ENCODE results near the gene IDE.
"Not testable (repeated sequence)": the region's sequence is repeated elsewhere in the genome, so short reads cannot be mapped to it uniquely, and the experiment has no call there.

Gene IDE

DNA sequence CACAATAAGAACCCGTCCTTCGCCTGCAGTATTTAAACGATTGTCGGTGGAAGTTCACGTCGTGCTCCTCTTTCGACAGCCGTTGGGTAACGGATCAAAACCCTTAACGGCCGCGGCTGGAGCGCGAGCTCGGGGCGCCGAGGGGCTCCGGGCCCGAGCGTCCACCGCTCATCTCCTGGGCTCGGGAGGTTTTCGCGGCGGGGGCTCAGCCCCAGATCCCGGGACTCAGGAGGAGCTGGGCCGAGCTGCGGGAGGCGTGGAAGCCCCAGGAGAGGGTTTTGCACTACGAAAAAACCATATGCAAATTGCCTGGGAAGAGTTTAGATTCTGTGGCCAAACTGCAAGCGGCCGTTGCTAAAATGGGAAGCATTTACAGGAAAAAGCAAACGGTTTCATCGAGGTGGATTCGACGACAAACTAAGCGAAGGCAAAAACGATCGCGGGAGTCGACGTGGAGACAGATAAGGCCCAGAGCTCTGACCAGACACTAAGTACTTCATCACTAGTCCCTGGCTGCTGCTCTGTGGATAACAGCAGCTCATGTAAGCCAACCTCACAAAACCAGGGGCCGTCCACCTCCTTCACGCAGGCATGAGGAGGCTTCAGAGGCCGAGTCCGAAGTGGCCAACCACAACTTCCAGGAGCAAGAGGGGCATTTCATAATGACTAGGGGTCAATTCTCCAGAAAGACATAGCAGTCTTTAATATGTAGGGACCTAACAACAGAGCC, 153.2 kb downstream of the IDE start:
- DNase-seq (ENCODE audit: low read depth in 2 of 3, low spot score in 1 of 3): no peak

DNA sequence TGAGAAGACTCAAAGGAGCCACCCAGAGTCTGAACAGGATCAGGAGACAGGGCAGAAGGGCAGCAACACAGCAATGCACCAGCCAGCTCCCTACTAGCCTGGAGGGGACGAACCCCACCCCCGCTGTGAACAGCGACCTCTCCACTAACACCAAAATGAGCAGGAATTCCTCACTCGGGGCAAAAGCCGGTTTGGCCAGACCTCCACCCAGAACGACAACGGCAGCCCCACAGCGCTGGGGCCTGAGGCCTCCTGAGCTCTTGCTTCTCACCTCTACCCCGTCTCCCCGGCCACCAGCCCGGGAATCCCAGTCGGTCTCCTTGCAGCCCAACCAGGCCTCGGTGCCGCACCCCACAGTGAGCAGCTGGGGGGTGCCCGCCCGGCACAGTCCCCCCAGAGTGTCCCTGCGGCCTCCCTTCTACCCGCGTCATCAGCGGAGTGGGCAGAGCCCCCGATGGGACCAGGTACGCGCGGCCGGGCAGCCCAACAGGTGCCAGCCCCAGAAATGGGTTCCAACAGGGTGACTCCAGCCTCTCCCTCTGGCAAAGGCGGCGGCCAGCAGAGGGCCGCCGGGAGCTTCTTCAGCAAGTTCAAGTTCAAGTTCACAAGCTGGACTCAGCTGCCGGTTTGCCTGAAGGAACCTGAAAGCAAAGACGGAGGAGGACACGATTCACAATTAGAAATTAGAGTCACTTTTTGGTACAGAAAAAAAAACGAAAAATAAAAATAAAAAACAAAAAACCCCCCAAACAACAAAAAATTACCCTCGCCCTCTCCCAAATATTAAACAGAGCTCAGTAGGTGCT, 153.9 kb downstream of the IDE start:
- no peak for DNase-seq (ENCODE audit: low read depth in 2 of 3, low spot score in 1 of 3)

DNA sequence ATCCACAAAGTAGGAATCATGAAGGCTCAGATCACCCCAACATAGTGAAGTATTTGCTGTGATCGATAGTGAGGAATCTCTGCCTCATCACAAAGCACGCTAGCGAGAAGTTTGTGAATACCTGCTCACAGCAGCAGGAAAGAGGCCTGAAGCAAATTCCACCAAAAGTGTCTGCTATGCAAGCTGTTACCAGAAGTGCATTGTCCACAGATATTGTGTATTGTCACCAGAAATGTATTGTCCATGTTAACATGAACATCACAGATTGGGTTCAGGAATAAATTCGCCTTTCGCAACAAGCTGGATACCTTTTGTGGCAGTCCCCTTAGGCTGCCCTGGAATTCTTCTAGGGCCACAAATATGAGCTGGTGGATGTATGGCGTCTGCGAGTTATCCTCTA, 155.0 kb downstream of the IDE start:
- no peak for DNase-seq (ENCODE audit: low read depth in 2 of 3, low spot score in 1 of 3)

DNA sequence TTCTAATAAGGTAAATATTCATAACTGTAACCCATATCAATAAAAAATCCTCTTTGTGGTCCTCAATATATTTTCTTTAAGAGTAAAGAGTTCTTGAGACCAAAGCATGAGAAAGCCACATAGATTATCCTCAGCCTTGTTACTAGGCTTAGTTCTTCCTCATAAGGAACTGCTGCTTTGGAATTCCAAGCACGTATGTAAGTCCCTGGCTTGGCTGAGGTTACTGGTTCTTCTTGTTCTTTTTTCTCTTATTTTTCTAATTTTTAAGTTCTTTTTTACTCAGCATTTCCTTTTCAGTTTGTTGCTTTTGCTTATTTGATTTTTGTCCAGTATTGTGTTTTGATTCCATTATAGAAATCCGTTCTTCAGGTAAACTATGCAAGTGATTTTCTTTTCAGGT, 155.7 kb downstream of the IDE start:
- no peak for DNase-seq (ENCODE audit: low read depth in 2 of 3, low spot score in 1 of 3)

DNA sequence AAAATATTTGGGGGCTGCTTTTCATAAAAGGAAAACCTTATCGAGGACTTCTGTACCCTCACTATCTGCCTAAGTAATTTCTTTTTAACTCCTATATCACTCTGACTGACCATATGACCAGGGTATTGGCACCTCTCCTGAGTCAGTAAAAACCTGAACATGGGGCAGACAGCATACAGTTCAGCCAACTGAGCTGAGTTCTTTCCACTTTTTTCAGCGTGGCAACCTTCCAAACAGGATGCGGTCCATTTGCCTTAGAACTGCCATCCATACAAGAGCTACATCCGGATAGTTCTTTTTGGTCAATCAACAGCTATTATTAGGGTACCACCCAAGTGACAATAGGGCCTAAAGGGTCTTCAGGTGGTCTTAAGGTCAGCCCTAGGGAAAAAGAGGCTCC, 160.4 kb downstream of the IDE start:
- no peak for DNase-seq (ENCODE audit: low read depth in 2 of 3, low spot score in 1 of 3)

DNA sequence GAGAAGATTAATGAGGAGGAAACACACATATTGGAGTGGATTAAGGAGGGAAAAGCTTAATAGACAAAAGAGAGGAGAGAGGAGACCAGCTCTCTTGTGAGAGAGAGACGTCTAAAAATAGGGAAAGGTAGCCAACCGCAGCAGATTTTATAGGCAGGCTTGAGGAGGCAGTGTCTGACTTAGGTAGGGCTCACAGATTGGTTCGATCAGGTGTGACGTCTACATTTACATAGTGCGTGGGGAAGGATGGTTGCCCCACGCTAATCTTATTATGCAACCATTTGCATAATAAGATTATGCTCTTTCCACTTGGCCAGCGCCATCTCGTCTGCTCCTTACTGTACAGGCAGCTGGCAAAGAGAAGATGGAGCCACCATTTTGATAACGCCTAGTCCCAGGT, 160.9 kb downstream of the IDE start:
- DNase-seq (ENCODE audit: low read depth in 2 of 3, low spot score in 1 of 3): no peak

DNA sequence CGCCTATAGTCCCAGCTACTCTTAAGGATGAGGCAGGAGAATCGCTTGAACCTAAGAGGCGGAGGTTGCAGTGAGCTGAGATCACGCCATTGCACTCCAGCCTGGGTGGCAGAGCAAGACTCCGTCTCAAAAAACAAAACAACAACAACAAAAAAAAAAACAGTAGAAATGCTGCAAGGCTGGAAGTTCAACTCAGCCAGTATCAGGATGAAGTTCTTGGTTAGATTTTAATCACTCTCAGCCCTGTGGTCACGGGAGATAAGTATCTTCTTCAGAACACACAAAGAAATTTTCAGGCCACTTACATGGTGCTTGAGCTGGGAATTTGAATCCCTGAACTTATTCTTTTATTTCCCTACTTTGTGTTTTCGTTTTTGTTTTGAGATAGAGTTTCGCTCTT, 162.5 kb downstream of the IDE start:
- DNase-seq (ENCODE audit: low read depth in 2 of 3, low spot score in 1 of 3): no peak

DNA sequence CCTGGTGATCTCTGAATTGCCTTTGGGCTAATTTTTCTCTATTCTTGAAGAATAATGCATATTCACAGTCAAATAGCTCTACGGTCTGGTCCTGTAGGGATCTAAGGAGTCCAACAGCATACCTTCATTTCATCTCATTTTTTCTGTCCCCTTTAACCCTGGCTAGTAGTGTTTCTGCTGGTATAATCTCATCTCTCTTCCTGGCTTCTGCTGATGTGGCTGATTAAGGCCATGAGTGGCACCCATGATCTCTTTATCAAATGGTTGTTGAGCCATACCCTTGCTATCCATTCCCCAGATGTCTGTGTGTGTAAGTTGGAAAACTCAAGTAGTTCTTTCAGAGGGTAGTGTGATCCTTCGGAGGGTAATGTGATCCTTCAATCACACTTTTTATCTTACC, 163.4 kb downstream of the IDE start:
- no peak for DNase-seq (ENCODE audit: low read depth in 2 of 3, low spot score in 1 of 3)

DNA sequence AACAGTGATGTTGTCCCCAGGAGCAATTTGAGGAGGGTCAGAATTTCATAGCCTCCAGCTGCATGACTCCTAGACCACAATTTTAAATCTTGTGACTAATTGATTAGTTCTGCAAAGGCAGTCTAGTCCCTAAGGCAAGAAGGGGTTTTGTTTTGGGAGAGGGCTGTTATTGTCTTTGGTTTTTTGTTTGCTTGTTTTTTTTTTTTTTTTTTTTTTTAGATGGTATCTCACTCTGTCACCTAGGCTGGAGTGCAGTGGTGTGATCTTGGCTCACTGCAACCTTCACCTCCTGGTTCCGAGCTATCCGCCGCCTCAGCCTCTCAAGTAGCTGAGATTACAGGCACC, 165.9 kb downstream of the IDE start:
- DNase-seq (ENCODE audit: low read depth in 2 of 3, low spot score in 1 of 3): no peak

DNA sequence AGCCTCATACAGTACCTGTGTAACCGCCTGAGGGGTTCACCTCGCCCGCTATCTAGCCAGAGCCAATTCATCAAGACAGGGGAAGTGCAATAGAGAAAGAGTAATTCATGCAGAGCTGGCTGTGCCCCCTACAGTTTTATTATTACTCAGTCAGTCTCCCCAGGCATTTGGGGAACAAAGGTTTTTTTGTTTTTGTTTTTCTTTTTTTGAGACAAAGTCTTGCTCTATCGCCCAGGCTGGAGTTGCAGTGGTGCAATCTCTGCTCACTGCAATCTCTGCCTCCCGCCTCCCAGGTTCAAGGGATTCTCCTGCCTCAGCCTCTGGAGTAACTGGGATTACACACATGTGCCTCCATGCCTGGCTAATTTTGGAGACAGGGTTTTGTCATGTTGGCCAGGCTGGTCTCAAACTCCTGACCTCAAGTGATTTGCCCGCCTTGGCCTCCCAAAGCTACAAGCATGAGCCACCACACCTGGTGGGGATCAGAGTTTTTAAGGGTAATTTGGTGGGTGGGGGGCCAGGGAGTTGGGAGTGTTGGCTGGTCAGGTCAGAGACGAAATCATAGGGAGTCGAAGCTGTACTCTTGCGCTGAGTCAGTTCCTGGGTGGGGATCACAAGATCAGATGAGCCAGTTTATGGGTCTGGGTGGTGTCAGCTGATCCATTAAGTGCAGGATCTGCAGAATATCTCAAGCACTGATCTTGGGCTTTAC, 166.4 kb downstream of the IDE start:
- DNase-seq (ENCODE audit: low read depth in 2 of 3, low spot score in 1 of 3): no peak

DNA sequence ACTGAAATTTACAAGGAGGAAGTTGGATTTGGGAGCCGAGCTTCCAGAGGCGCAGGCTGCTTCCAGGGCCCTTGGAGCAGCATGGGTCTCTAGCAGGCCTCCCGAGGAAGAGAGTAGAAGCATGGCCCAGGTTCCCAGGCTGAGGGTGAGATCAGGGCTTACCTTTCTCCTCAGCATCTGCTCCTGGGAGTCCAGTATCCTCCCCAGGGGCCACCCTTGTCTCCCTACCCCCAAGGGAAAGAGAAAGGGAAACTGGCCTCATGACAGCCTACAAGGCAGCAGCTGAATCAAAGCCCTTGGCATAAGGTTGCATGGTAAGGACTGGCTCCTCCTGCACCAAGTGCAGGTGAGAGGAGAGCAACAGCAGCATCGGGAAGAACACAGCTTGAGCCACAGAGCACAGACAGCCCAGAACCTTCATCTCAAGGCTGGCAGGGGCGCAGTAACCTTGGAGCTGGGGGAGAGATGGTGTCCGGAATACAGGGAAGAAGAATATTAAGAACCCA, 168.4 kb downstream of the IDE start:
- no peak for DNase-seq (ENCODE audit: low read depth in 2 of 3, low spot score in 1 of 3)

DNA sequence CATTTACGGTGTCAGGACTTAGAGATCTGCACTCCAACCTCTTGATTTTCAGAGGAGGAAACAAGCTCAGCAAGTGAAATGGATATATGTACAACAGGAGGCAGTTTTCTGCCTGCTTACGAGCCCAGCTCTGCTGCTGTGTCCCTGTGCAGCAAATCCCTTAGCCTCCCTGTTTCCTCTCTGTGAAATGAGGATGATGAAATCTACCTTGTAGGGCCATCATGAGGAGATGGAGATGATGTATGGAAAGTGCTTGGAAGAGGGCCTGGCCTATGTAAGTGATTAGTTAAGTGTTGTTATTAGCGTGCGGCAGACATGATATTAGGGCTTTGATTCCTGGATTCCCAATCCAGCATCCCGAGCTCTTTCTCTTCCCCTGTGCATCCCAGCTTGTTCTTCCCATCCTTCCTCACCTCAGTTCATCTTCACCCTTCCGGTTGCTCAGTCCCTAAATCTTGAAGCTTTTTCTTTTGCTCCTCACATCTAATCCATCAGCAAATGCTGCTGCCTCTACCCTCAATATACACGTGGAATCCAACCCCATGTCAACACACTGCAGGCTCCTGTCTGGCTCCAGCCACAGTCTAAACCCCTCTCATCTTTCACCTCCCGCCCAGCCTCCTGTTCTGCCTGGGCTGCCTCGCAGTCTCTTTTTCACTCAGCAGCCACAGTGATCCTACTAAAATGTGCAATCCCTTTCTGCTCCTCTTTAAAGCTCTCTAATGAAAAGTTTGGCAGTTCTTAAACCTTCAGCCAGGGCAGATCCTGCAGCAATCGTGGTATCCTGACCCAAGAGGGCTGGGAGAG, 169.1 kb downstream of the IDE start:
- no peak for DNase-seq (ENCODE audit: low read depth in 2 of 3, low spot score in 1 of 3)

DNA sequence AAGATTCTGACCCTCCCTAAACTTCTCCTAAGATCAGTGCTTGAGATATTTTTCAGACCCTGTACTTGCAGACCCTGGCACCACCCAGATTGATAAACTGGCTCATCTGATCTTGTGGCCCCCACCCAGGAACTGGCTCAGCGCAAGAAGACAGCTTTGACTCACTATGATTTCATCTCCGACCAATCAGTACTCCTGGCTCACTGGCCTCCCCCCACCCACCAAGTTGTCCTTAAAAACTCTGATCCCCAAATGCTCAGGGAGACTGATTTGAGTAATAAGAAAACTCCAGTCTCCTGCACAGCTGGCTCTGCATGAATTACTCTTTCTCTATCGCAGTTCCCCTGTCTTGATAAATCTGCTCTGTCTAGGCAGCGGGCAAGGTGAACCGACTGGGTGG, 171.7 kb downstream of the IDE start:
- DNase-seq (ENCODE audit: low read depth in 2 of 3, low spot score in 1 of 3): not testable (repeated sequence)

Data from stimulated activated CD4-positive, alpha-beta T cell treated with anti-CD3 and anti-CD28 coated beads, Interleukin-12 subunit alpha, Interleukin-12 subunit beta, amount 100 ng/mL, for 48 hours (primary cell).